Body of pancreas (tissue), 4 donors: Measurements from ENCODE around the gene IPO4. TPM values are rescaled to one million over a fixed set of nuclear protein-coding genes. Genes with fewer than 3 reads are reported as not detected.

ENCODE experiments used
- ATAC-seq: fragments of 150-250 bp; one replicate; pipeline ENCODE4 v1.9.1; 2016
- DNase-seq, 4 donors: peaks; one replicate each; pipeline ENCODE4 v3.0.0-alpha.2; 2019
- H3K27ac ChIP-seq, 4 donors: fragments of 200-600 bp; sonication (generic); 1 replicate in 3 of 4; 2 replicates in 1 of 4; pipeline versions ENCODE4 v1.5.1 to v1.6.1; 2016 to 2019; ENCODE audit warnings: mild to moderate bottlenecking in 1 of 4, mixed read lengths in 1 of 4, moderate library complexity in 1 of 4
- H3K27me3 ChIP-seq, 2 donors: fragments of 200-600 bp; sonication (generic); one replicate each; pipeline ENCODE4 v1.6.0; 2016; ENCODE audit warnings: mild to moderate bottlenecking in 1 of 2
- H3K36me3 ChIP-seq, 2 donors: fragments of 200-600 bp; sonication (generic); replicated peaks in 1 of 2; 2 replicates each; pipeline ENCODE4 v1.5.1; 2016; ENCODE audit warnings: low read depth in 2 of 2; ENCODE audit not compliant: insufficient read depth in 1 of 2
- H3K4me1 ChIP-seq: fragments of 200-600 bp; sonication (generic); one replicate; pipeline ENCODE4 v1.6.0; 2016
- H3K4me3 ChIP-seq, 2 donors: fragments of 200-600 bp; sonication (generic); 1 replicate in 1 of 2; 2 replicates in 1 of 2; pipeline ENCODE4 v1.5.1; 2016 to 2019
- H3K9me3 ChIP-seq, 3 donors: fragments of 200-600 bp; sonication (generic); 1 replicate in 2 of 3; 2 replicates in 1 of 3; pipeline ENCODE4 v1.5.1; 2016
- CTCF ChIP-seq, 7 experiments: fragments of 450-650 bp in 4 of 7; fragments of 200-600 bp in 3 of 7; sonication (generic) in 3 of 7; IDR thresholded peaks; one replicate each; pipeline ENCODE4 v1.5.1; 2016 to 2019; ENCODE audit warnings: antibody characterized with exemption in 7 of 7
- POLR2A ChIP-seq, 3 donors: fragments of 450-650 bp; IDR thresholded peaks; one replicate each; pipeline ENCODE4 v1.6.1; 2016; ENCODE audit warnings: antibody characterized with exemption in 3 of 3, mild to moderate bottlenecking in 2 of 3
- WGBS, 2 donors: methylation state at CpG; one replicate each; pipeline ENCODE4 v1.1.5; 2017; 5-methylcytosine and 5-hydroxymethylcytosine counted together
- intact Hi-C: fragments of 100-400 bp; cut with DNase I; formaldehyde crosslinking; loops from one replicate; pipeline ENCODE4 v1.15.1; 2023
- total RNA-seq, 2 donors: library from RNA; depleted of rRNA; stranded (reverse); fragments of >200 nt; gene quantifications; one replicate each; pipeline ENCODE4 v1.1.0, GENCODE V29; 2016

The IPO4 gene
- total RNA-seq, 2 donors from 2014 or later = 30.4 to 73.5 TPM

- Histone ChIP-seq H3K9me3 (no peaks in the 10 kb centered on the region), H3K27me3 (no peaks in the 10 kb centered on the region)
- intact Hi-C loops = no loop called here
Observed at GRCh38 chr14:24232121-24232644, 43.6 kb upstream of the IPO4 start, which contains the start of gene NEDD8. Gene NEDD8, minus strand, starts transcription at chr14:24232367. Its CDS starts 100 bp downstream, at chr14:24232267.

GRCh38 chr14:24231263-24232120 lies 42.9 kb upstream of the IPO4 start:
- TF ChIP-seq CTCF (IDR thresholded peaks at IDR 0.05) (no peak), POLR2A (IDR thresholded peaks at IDR 0.05) (no peak)
- peaks cover 36% of the 10 kb centered on the region for H3K4me1 ChIP-seq
- peak overlapping the region; percentile 76 to 86 for H3K4me3 ChIP-seq
- DNase-seq (no peak), ATAC-seq (no peak)
- H3K36me3 ChIP-seq = peaks cover 0 to 2% of the 10 kb centered on the region in 2 donors
- H3K27me3 ChIP-seq = no peaks in the 10 kb centered on the region
- H3K27ac ChIP-seq = peak overlapping the region; percentile 77 to 94 (median 84)
- 7 to 9% methylated on average over 13 to 23 of the region's 23 CpGs for WGBS, 2 donors
- no peaks in the 10 kb centered on the region for H3K9me3 ChIP-seq
- intact Hi-C loops = no loop called here

More at GRCh38 chr14:24232121-24232644, 43.6 kb upstream of the IPO4 start, which contains the start of gene NEDD8:
- ATAC-seq (peak; percentile 92), DNase-seq (peak; percentile 86 to 91 (median 88))
- peak within 1 kb of the TSS; percentile 76 to 86 for H3K4me3 ChIP-seq
- peaks cover 36% of the 10 kb centered on the region for H3K4me1 ChIP-seq
- H3K36me3 ChIP-seq = peaks cover 0 to 8% of the 10 kb centered on the region in 2 donors
- TF ChIP-seq CTCF (IDR thresholded peaks at IDR 0.05) = no peak
- peak in 2 of 3 donors; percentile 45 to 71 for TF ChIP-seq POLR2A (IDR thresholded peaks at IDR 0.05)
- H3K27ac ChIP-seq = peak within 1 kb of the TSS; percentile 77 to 94 (median 84)
- 0% methylated on average over 9 to 30 of the region's 30 CpGs for WGBS, 2 donors

GRCh38 chr14:24228902-24229301 lies 40.3 kb upstream of the IPO4 start:
- DNase-seq (no peak), ATAC-seq (no peak)
- Histone ChIP-seq H3K9me3 (no peaks in the 10 kb centered on the region), H3K4me1 (peaks cover 21% of the 10 kb centered on the region), H3K36me3 (no peaks in the 10 kb centered on the region), H3K27me3 (no peaks in the 10 kb centered on the region), H3K4me3 (no peak overlapping the region), H3K27ac (no peak overlapping the region)
- 0 to 23% methylated on average over 1 of the region's 1 CpG for WGBS, 2 donors
- TF ChIP-seq CTCF (IDR thresholded peaks at IDR 0.05) = no peak
- no peak for TF ChIP-seq POLR2A (IDR thresholded peaks at IDR 0.05)
- intact Hi-C loops = no loop called here

GRCh38 chr14:24226473-24226872 lies 37.9 kb upstream of the IPO4 start:
- no peaks in the 10 kb centered on the region for H3K27me3 ChIP-seq
- 75 to 87% methylated on average over 1 of the region's 1 CpG for WGBS, 2 donors
- no peak for TF ChIP-seq POLR2A (IDR thresholded peaks at IDR 0.05)
- no peak for TF ChIP-seq CTCF (IDR thresholded peaks at IDR 0.05)
- H3K36me3 ChIP-seq = no peaks in the 10 kb centered on the region
- DNase-seq (no peak), ATAC-seq (no peak)
- no peaks in the 10 kb centered on the region for H3K9me3 ChIP-seq
- H3K4me1 ChIP-seq = peaks cover 9% of the 10 kb centered on the region
- no peak overlapping the region for H3K27ac ChIP-seq
- intact Hi-C loops = no loop called here
- no peak overlapping the region for H3K4me3 ChIP-seq
